ENCODE measurements around the gene GBP5. TPM values are rescaled to one million over a fixed set of nuclear protein-coding genes. Genes with fewer than 3 reads are reported as not detected.
"Not testable (repeated sequence)": the region's sequence is repeated elsewhere in the genome, so short reads cannot be mapped to it uniquely, and the experiment has no call there.

Gene GBP5
- total and polyA plus RNA-seq, 4 donors: 0.20 to 0.50 (median 0.33) TPM

DNA sequence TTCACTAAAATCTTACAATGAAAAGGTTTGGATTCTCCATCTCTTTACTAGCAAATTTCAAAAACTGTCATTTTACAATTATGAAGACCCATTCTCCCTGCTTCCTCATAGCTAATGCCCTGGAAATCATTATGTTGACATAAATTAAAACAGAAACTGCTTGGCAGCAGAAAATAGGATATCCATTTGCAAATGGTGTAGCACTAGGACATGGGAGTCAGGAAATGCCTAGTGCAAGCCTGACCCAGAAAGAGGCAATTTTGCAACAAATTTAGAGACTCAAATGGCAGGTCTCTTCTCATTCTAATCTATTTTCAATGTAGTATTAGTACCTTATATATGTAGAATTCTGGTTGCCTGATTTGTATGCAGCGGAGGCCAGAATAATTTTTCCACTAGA, 2.2 kb downstream of the GBP5 start:
- no CpG with 5 or more reads among the region's 1 CpG for WGBS (ENCODE audit: insufficient coverage)
- no peaks in the 10 kb centered on the region for H3K9me3 ChIP-seq (ENCODE audit: control insufficient read depth, insufficient read depth, low read length)

DNA sequence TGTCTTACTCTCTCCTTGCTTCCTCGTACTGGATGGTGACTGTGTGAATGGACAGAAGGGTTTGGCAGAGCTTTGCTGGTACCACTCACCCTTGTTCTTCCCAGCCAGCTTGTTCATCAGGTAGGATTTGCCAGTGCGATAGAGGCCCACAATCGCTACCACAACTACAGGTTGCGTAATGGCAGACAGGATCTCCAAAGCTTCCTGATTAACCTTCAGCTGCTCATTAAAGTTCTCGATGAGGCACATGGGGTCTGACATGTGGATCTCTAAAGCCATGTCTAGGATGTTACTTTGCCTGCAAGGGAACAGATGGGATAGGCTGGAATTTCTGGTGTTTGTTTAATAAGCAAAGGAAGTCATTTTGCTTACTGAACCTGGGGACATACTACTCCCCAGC, 3.4 kb downstream of the GBP5 start:
- H3K27ac ChIP-seq (ENCODE audit: low read depth, low read length): no peak overlapping the region
- H3K36me3 ChIP-seq (ENCODE audit: control insufficient read depth, insufficient read depth, low read length): no peaks in the 10 kb centered on the region
- no peaks in the 10 kb centered on the region for H3K9me3 ChIP-seq (ENCODE audit: control insufficient read depth, insufficient read depth, low read length)
- DNase-seq (ENCODE audit: low read depth in 4 of 6, low spot score in 6 of 6): no peak
- H3K4me3 ChIP-seq (ENCODE audit: low read depth, low read length): no peak overlapping the region
- WGBS (ENCODE audit: insufficient coverage): 91% methylated on average over 4 of the region's 5 CpGs
- H3K27me3 ChIP-seq (ENCODE audit: control insufficient read depth, insufficient read depth, low read length): no peaks in the 10 kb centered on the region
- peaks cover 6% of the 10 kb centered on the region for H3K4me1 ChIP-seq (ENCODE audit: control insufficient read depth, insufficient read depth, low read length)

More for the DNA sequence above, 2.2 kb downstream of the GBP5 start:
- no peaks in the 10 kb centered on the region for H3K36me3 ChIP-seq (ENCODE audit: control insufficient read depth, insufficient read depth, low read length)
- no peak overlapping the region for H3K27ac ChIP-seq (ENCODE audit: low read depth, low read length)
- no peak for DNase-seq (ENCODE audit: low read depth in 4 of 6, low spot score in 6 of 6)
- H3K4me3 ChIP-seq (ENCODE audit: low read depth, low read length): no peak overlapping the region
- H3K27me3 ChIP-seq (ENCODE audit: control insufficient read depth, insufficient read depth, low read length): no peaks in the 10 kb centered on the region
- peaks cover 6% of the 10 kb centered on the region for H3K4me1 ChIP-seq (ENCODE audit: control insufficient read depth, insufficient read depth, low read length)

- no peak overlapping the region for H3K27ac ChIP-seq (ENCODE audit: low read depth, low read length)
- no peaks in the 10 kb centered on the region for H3K27me3 ChIP-seq (ENCODE audit: control insufficient read depth, insufficient read depth, low read length)
- no peaks in the 10 kb centered on the region for H3K36me3 ChIP-seq (ENCODE audit: control insufficient read depth, insufficient read depth, low read length)
- no peak for DNase-seq (ENCODE audit: low read depth in 4 of 6, low spot score in 6 of 6)
- H3K4me1 ChIP-seq (ENCODE audit: control insufficient read depth, insufficient read depth, low read length): no peaks in the 10 kb centered on the region
- no CpG with 5 or more reads among the region's 2 CpGs for WGBS (ENCODE audit: insufficient coverage)
- no peaks in the 10 kb centered on the region for H3K9me3 ChIP-seq (ENCODE audit: control insufficient read depth, insufficient read depth, low read length)
- H3K4me3 ChIP-seq (ENCODE audit: low read depth, low read length): no peak overlapping the region
Measured at GRCh38 chr1:89262643-89263042, 10.0 kb downstream of the GBP5 start.

- Histone ChIP-seq H3K4me3 (ENCODE audit: low read depth, low read length) (no peak overlapping the region), H3K4me1 (ENCODE audit: control insufficient read depth, insufficient read depth, low read length) (no peaks in the 10 kb centered on the region), H3K36me3 (ENCODE audit: control insufficient read depth, insufficient read depth, low read length) (no peaks in the 10 kb centered on the region), H3K9me3 (ENCODE audit: control insufficient read depth, insufficient read depth, low read length) (no peaks in the 10 kb centered on the region), H3K27ac (ENCODE audit: low read depth, low read length) (no peak overlapping the region), H3K27me3 (ENCODE audit: control insufficient read depth, insufficient read depth, low read length) (no peaks in the 10 kb centered on the region)
- peak in 2 of 6 donors; percentile 73 to 77 for DNase-seq (ENCODE audit: low read depth in 4 of 6, low spot score in 6 of 6)
- 28% methylated on average over 4 of the region's 6 CpGs for WGBS (ENCODE audit: insufficient coverage)
Measured at GRCh38 chr1:89261926-89262515, 10.6 kb downstream of the GBP5 start.

GRCh38 chr1:89260566-89261255, 11.9 kb downstream of the GBP5 start:
- H3K27ac ChIP-seq (ENCODE audit: low read depth, low read length): no peak overlapping the region
- peak in 2 of 6 donors; percentile 23 to 45 for DNase-seq (ENCODE audit: low read depth in 4 of 6, low spot score in 6 of 6)
- WGBS (ENCODE audit: insufficient coverage): 53% methylated on average over 2 of the region's 5 CpGs
- H3K36me3 ChIP-seq (ENCODE audit: control insufficient read depth, insufficient read depth, low read length): no peaks in the 10 kb centered on the region
- no peak overlapping the region for H3K4me3 ChIP-seq (ENCODE audit: low read depth, low read length)
- no peaks in the 10 kb centered on the region for H3K27me3 ChIP-seq (ENCODE audit: control insufficient read depth, insufficient read depth, low read length)
- no peaks in the 10 kb centered on the region for H3K9me3 ChIP-seq (ENCODE audit: control insufficient read depth, insufficient read depth, low read length)
- no peaks in the 10 kb centered on the region for H3K4me1 ChIP-seq (ENCODE audit: control insufficient read depth, insufficient read depth, low read length)

GRCh38 chr1:89260042-89260441, 12.6 kb downstream of the GBP5 start:
- Histone ChIP-seq H3K4me1 (ENCODE audit: control insufficient read depth, insufficient read depth, low read length) (no peaks in the 10 kb centered on the region), H3K36me3 (ENCODE audit: control insufficient read depth, insufficient read depth, low read length) (no peaks in the 10 kb centered on the region), H3K4me3 (ENCODE audit: low read depth, low read length) (no peak overlapping the region), H3K27ac (ENCODE audit: low read depth, low read length) (no peak overlapping the region), H3K27me3 (ENCODE audit: control insufficient read depth, insufficient read depth, low read length) (no peaks in the 10 kb centered on the region), H3K9me3 (ENCODE audit: control insufficient read depth, insufficient read depth, low read length) (no peaks in the 10 kb centered on the region)
- DNase-seq (ENCODE audit: low read depth in 4 of 6, low spot score in 6 of 6): no peak
- 40% methylated on average over 1 of the region's 4 CpGs for WGBS (ENCODE audit: insufficient coverage)

DNA sequence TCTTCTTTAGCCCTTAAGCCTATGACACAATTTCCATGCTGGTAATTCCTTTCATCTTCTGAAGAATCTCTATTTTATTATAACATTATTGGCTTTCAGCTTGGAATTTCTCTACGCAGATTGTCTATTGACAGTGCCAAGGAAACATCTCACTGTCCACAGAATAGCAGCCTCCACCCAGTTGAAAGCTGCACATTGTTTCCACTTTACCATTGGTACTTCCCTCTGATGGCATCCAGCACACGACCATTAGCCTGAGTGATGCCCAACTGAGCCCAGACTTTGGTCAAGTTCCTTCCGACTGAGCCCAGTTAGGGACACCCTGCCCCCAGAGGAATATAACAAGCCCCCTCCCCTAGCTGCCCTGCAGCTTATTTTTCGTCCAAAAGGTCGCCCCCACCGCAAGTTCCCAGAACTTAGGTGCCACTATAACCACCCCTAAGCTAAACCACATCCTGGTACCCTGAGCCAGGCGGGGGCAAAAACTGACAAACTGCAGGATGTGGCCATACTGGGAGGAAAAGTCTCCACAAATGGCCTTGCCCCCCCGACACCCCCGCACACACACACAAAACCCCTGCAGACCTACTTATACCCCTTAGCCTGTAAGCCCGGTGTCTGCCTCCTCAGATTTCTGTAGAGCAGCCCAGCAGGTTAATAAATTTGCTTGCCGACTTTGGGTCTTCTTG, 13.2 kb downstream of the GBP5 start:
- Histone ChIP-seq H3K27ac (ENCODE audit: low read depth, low read length) (no peak overlapping the region), H3K9me3 (ENCODE audit: control insufficient read depth, insufficient read depth, low read length) (no peaks in the 10 kb centered on the region), H3K4me3 (ENCODE audit: low read depth, low read length) (no peak overlapping the region), H3K27me3 (ENCODE audit: control insufficient read depth, insufficient read depth, low read length) (no peaks in the 10 kb centered on the region), H3K4me1 (ENCODE audit: control insufficient read depth, insufficient read depth, low read length) (no peaks in the 10 kb centered on the region), H3K36me3 (ENCODE audit: control insufficient read depth, insufficient read depth, low read length) (no peaks in the 10 kb centered on the region)
- no peak for DNase-seq (ENCODE audit: low read depth in 4 of 6, low spot score in 6 of 6)
- 78% methylated on average over 11 of the region's 11 CpGs for WGBS (ENCODE audit: insufficient coverage)

GRCh38 chr1:89257041-89257440, 15.6 kb downstream of the GBP5 start:
- Histone ChIP-seq H3K4me1 (ENCODE audit: control insufficient read depth, insufficient read depth, low read length) (no peaks in the 10 kb centered on the region), H3K27ac (ENCODE audit: low read depth, low read length) (no peak overlapping the region), H3K4me3 (ENCODE audit: low read depth, low read length) (no peak overlapping the region), H3K9me3 (ENCODE audit: control insufficient read depth, insufficient read depth, low read length) (no peaks in the 10 kb centered on the region), H3K36me3 (ENCODE audit: control insufficient read depth, insufficient read depth, low read length) (no peaks in the 10 kb centered on the region), H3K27me3 (ENCODE audit: control insufficient read depth, insufficient read depth, low read length) (no peaks in the 10 kb centered on the region)
- WGBS (ENCODE audit: insufficient coverage): 100% methylated on average over 1 of the region's 2 CpGs
- no peak for DNase-seq (ENCODE audit: low read depth in 4 of 6, low spot score in 6 of 6)

GRCh38 chr1:89255581-89255980, 17.1 kb downstream of the GBP5 start:
- not testable (repeated sequence) for H3K36me3 ChIP-seq (ENCODE audit: control insufficient read depth, insufficient read depth, low read length); H3K4me1 ChIP-seq (ENCODE audit: control insufficient read depth, insufficient read depth, low read length); H3K27me3 ChIP-seq (ENCODE audit: control insufficient read depth, insufficient read depth, low read length); H3K4me3 ChIP-seq (ENCODE audit: low read depth, low read length); H3K27ac ChIP-seq (ENCODE audit: low read depth, low read length); H3K9me3 ChIP-seq (ENCODE audit: control insufficient read depth, insufficient read depth, low read length); DNase-seq (ENCODE audit: low read depth in 4 of 6, low spot score in 6 of 6)
- WGBS (ENCODE audit: insufficient coverage): 92% methylated on average over 7 of the region's 8 CpGs
